Measurements from ENCODE around the gene MUC21. TPM values are rescaled to one million over a fixed set of nuclear protein-coding genes. Genes with fewer than 3 reads are reported as not detected.

Gene MUC21
- not detected in 2 replicates for total RNA-seq

GRCh38 chr6:30983439-30983838 is at the start of gene MUC21:
TSS of gene MUC21 (plus strand) at chr6:30983718. CDS start at chr6:30983959, 241 bp downstream.

DNA sequence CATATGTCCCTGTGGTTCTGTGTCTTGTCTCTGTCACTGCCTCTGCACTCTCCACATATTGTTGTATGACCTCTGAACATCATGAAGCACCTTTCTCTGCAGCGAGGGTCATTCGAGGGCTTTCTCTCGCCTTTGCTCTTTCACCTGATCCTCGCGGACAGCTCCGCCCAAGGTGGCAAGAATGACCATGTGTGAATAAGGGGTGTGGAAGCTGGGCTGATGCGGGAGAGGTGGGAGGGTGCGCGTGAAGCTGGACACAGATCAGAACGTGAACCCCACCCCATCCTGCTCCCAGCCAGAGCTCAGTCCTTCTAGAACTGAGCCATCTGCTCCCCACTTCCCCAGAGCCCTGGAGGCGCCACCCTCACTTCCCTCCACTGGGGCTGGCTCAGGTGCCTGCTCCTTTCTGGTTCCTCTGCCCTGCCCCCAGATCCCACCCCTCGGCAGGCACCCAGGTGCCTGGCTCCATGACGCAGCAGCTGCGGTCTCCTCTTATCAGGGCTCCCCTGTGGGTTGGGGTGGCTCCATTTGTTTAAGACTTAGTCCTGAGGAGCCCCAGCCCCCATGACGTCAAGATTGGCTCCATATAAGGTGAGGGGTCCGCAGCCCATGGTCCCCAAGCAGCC is 43.0 kb upstream of the MUC21 start, which contains the start of gene MUCL3:
Gene MUCL3 (plus strand): TSS at position 613 of the 626 bp plus-strand sequence. CDS start 27 bp downstream, outside the sequence.

GRCh38 chr6:31010393-31011060 is 27.0 kb downstream of the MUC21 start, which contains the start of gene MUC22:
TSS of gene MUC22 (plus strand) at chr6:31010474. CDS start at chr6:31010707, 233 bp downstream.

Other genes with a start within 250 kb of the MUC21 start
- 154 and 155 TPM in 2 replicates for gene FLOT1, start 241.0 kb upstream of the MUC21 start, total RNA-seq
- 41.9 and 49.7 TPM in 2 replicates for gene IER3, start 239.2 kb upstream of the MUC21 start, total RNA-seq
- 8.6 and 22.4 TPM in 2 replicates for gene DDR1, start 99.2 kb upstream of the MUC21 start, total RNA-seq
- 11.2 and 13.1 TPM in 2 replicates for gene GTF2H4, start 75.5 kb upstream of the MUC21 start, total RNA-seq
- 21.4 and 21.5 TPM in 2 replicates for gene VARS2, start 69.5 kb upstream of the MUC21 start, total RNA-seq
- gene SFTA2, start 51.5 kb upstream of the MUC21 start, total RNA-seq = not detected in 2 replicates
- gene MUCL3, start 42.7 kb upstream of the MUC21 start, total RNA-seq = not detected in 2 replicates
- gene MUC22, start 26.8 kb downstream of the MUC21 start, total RNA-seq = not detected in 2 replicates
- gene C6orf15, start 128.9 kb downstream of the MUC21 start, total RNA-seq = not detected in 2 replicates
- gene PSORS1C1, start 131.1 kb downstream of the MUC21 start, total RNA-seq = 1.00 and 1.2 TPM in 2 replicates
- gene CDSN, start 136.7 kb downstream of the MUC21 start, total RNA-seq = not detected in 2 replicates
- gene PSORS1C2, start 155.3 kb downstream of the MUC21 start, total RNA-seq = not detected in 2 replicates
- gene CCHCR1, start 174.1 kb downstream of the MUC21 start, total RNA-seq = 25.6 and 36.6 TPM in 2 replicates
- gene TCF19, start 174.9 kb downstream of the MUC21 start, total RNA-seq = 11.7 and 43.2 TPM in 2 replicates
- gene POU5F1, start 187.0 kb downstream of the MUC21 start, total RNA-seq = not detected in 2 replicates